Cardiac fibroblast (primary cell): Measurements from ENCODE around the gene SPINT1.
"Not testable (repeated sequence)": the region's sequence is repeated elsewhere in the genome, so short reads cannot be mapped to it uniquely, and the experiment has no call there.

Source experiments
- DNase-seq, 2 donors: peaks; one replicate each; pipeline versions ENCODE4 v3.0.0 to v3.0.0-alpha.2; 2010; ENCODE audit warnings: low read depth in 2 of 2
- H3K4me3 ChIP-seq, 2 donors: replicated peaks in 1 of 2; 1 replicate in 1 of 2; 2 replicates in 1 of 2; pipeline ENCODE4 v1.5.1; 2011; ENCODE audit warnings: low read depth in 2 of 2, low read length in 2 of 2, mild to moderate bottlenecking in 2 of 2, moderate library complexity in 1 of 2
- TF ChIP-seq, protein P1 (sequence below): IDR thresholded peaks from one replicate; pipeline ENCODE4 v1.5.1; 2011; ENCODE audit warnings: low read depth, mild to moderate bottlenecking, low read length, inconsistent platforms

SPINT1 gene

DNA sequence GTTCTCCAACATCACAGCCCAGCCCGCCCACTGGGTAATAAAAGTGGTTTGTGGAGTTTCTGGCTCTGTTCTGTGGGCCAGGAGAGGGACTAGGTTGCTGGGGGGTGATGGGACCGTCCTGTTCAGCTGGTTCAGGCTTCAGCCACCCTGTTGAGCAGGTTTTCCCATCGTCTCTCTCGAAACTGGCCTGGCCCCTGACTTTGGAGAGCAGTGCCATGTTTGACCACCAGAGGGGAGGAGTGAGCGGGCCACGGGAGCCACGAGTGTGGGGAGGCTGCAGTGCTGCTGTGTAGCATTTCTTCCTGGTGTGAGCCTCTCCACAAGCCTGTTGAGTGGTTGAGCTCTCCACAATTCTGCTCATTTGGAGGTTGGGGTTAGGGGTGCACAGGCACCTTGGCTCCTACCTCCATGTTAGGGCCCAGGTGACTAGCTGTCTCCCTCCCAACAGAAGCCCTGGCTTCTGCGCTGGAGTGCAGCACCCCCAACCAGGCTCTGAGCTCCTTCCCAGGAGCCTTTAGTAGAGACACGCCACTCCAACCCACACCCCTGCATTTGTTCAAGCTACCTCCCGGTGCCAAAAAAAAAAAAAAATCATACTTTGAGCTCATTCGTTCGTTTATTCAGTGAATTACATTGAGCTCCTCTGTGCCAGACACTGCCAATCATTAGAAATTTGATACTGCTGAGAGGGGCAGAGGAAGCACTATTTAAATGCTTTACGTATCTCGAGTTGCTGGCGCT is 13.9 kb downstream of the SPINT1 start:
- no peak overlapping the region for H3K4me3 ChIP-seq
- peak; percentile 69 to 75 for DNase-seq
- TF ChIP-seq, protein P1, sequence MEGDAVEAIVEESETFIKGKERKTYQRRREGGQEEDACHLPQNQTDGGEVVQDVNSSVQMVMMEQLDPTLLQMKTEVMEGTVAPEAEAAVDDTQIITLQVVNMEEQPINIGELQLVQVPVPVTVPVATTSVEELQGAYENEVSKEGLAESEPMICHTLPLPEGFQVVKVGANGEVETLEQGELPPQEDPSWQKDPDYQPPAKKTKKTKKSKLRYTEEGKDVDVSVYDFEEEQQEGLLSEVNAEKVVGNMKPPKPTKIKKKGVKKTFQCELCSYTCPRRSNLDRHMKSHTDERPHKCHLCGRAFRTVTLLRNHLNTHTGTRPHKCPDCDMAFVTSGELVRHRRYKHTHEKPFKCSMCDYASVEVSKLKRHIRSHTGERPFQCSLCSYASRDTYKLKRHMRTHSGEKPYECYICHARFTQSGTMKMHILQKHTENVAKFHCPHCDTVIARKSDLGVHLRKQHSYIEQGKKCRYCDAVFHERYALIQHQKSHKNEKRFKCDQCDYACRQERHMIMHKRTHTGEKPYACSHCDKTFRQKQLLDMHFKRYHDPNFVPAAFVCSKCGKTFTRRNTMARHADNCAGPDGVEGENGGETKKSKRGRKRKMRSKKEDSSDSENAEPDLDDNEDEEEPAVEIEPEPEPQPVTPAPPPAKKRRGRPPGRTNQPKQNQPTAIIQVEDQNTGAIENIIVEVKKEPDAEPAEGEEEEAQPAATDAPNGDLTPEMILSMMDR = peak; percentile 100

- TF ChIP-seq, protein P1 = no peak
- DNase-seq = no peak
- no peak overlapping the region for H3K4me3 ChIP-seq
These were observed 14.9 kb downstream of the SPINT1 start for GRCh38 chr15:40858706-40859105.

DNA sequence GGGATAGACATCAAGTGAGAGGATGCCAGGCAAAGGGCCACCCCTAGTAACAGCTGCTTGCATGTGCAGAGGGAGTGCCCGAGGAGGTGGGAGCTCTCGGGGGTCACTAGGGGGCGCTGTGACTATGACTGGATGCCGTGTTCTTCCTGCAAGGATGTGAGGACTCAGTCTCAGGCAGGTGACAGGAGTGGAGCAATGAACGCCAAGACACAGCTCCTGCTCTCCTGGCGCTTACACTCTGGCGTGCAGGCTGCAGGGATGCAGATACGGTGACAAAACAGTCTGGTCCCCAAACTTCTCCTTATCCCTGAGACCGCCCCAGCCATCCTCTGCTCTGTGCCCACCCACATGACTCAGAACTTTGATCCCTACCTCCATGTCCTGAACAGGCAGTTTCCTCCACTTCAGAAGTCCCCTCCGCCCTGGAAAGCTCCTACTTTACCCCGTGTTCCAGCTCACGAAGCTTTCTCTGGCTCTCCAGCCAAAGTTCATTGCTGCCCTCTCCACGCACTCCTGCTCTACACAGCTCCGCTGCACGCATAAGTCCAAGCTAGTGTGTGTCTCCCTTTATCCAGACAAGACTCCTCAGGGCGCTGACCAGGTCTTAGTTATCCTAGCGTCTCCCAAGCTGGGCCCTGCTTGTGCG is 15.5 kb downstream of the SPINT1 start:
- H3K4me3 ChIP-seq = no peak overlapping the region
- TF ChIP-seq, protein P1 = peak; percentile 93
- peak; percentile 83 to 85 for DNase-seq

DNA sequence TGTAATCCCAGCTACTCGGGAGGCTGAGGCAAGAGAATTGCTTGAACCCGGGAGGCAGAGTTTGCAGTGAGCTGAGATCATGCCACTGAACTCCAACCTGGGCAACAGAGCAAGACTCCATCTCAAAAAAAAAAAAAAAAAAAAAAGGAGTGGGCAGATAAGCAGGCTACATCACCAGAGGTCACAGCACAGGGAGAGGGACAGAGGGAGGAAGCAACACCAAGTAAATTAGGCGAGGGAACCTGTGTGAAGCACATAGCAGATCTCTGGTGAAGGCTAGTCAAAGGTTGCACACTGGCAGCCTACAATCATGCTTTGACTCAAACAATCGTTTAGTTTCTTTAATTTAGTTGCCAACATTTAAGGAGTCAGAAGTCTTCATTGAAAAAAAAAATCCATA is 17.3 kb downstream of the SPINT1 start:
- not testable (repeated sequence) for DNase-seq

DNA sequence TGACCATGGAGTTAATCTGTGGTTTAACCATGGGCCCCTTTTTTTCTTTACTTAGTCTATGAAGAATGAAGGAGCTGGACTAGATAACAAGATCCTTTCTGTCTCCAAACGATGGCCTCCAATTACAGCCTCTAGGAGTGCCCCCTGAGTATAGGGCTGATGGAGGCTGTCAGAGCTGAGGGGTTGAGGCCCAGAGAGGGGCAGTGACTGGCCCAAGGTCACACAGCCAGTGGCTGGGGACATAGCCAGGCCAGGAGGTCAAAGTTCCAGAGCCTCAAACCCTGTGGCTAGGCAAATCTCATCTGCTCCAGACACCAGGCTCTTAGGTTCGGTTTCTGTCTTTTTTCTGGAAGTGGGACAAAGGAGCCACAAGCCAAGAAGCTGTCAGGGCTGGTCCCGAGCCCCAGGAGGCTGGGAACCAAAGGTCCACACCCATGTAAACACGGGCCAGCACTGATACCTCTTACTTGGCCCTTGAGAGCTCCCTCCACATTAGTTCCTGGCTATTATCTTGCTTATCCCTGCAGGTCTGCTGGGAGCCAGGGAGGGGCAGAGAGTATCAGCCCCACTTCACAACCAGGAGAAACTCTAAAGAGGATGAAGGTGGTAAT is 19.9 kb downstream of the SPINT1 start:
- TF ChIP-seq, protein P1 = no peak
- no peak overlapping the region for H3K4me3 ChIP-seq
- peak in 1 of 2 donors; percentile 15 for DNase-seq

More for the DNA sequence above, 17.3 kb downstream of the SPINT1 start:
- not testable (repeated sequence) for H3K4me3 ChIP-seq

DNA sequence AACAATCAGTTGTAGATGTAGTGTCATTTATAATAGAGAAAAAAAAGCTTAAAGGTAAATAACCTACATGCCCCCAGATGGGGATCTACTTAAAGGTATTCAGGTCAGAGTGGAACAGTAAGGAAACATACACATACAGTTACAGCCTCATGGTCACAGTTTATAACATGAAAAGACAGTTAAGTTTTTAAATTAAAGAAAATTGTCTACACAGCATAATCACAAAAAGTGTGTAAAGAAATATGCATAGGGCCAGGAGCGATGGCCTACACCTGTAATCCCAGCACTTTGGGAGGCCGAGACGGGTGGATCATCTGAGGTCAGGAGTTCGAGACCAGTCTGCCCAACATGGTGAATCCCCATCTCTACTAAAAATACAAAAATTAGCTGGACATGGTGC is 23.4 kb downstream of the SPINT1 start:
- TF ChIP-seq, protein P1 = no peak
- H3K4me3 ChIP-seq = no peak overlapping the region
- no peak for DNase-seq

DNA sequence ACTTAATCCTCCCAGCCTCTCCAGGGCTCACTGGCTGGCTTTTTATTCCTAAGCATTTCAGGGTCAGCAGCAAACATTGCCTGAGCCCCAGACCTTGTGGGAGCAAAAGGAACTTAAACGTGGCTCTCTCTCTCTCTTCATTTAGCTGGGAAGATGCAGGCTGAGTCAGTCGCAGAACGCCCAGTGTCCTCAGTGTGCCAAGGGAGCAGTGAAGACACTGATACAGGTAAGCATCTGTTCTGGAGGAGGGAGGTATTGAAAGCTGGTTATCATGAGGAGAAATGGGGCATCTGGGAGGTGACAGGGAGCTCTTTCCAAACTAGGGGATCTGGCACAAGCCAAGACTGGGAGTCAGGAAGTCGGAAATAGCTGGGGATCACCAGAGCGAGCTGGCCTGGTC is 25.8 kb downstream of the SPINT1 start:
- H3K4me3 ChIP-seq = no peak overlapping the region
- no peak for DNase-seq
- TF ChIP-seq, protein P1 = no peak
